IPS-20b (cell line): Measurements from ENCODE around the gene FAM98A.

Experiments used
- H3K27ac ChIP-seq: one replicate; pipeline ENCODE4 v1.5.1; 2013; ENCODE audit warnings: low read length
- H3K27me3 ChIP-seq: 2 replicates; pipeline ENCODE4 v1.6.1; 2013; ENCODE audit warnings: mild to moderate bottlenecking, low read length, inconsistent platforms; ENCODE audit not compliant: insufficient read depth
- H3K36me3 ChIP-seq: 2 replicates; pipeline ENCODE4 v1.6.1; 2013; ENCODE audit warnings: low read depth, mild to moderate bottlenecking, inconsistent platforms, low read length, moderate library complexity; ENCODE audit not compliant: insufficient read depth
- H3K4me1 ChIP-seq: 2 replicates; pipeline ENCODE4 v1.6.1; 2013; ENCODE audit warnings: mild to moderate bottlenecking, control low read depth, inconsistent platforms, low read length, moderate library complexity; ENCODE audit not compliant: insufficient read depth
- H3K4me3 ChIP-seq: 2 replicates; pipeline ENCODE4 v1.5.1; 2013; ENCODE audit warnings: mild to moderate bottlenecking, low read length, inconsistent platforms
- H3K9ac ChIP-seq: 2 replicates; pipeline ENCODE4 v1.6.1; 2013; ENCODE audit warnings: low read depth, mild to moderate bottlenecking, inconsistent platforms, low read length, moderate library complexity
- H3K9me3 ChIP-seq: 2 replicates; pipeline ENCODE4 v1.6.1; 2013; ENCODE audit warnings: mild to moderate bottlenecking, low read depth, low read length, inconsistent platforms; ENCODE audit not compliant: insufficient read depth

The FAM98A gene

DNA sequence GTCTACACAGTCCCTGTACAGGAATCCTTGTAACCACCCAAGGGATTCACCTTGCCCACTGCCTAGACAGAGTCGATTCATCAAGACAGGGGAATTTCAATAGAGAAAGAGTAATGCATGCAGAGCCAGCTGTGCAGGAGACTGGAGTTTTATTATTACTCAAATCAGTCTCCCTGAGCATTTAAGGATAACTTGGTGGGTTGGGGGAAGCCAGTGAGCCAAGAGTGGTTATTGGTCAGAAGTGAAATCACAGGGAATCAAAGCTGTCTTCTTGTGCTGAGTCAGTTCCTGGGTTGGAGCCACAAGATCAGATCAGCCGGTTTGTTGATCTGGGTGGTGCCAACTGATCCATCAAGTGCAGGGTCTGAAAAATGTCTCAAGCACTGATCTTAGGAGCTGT is 17.8 kb upstream of the FAM98A start:
- peaks cover 45% of the 10 kb centered on the region for H3K9me3 ChIP-seq
- H3K9ac ChIP-seq, result no peak overlapping the region
- H3K27me3 ChIP-seq, result no peaks in the 10 kb centered on the region
- H3K36me3 ChIP-seq, result peaks cover 52% of the 10 kb centered on the region
- no peak overlapping the region for H3K27ac ChIP-seq
- H3K4me1 ChIP-seq, result peaks cover 20% of the 10 kb centered on the region; the same call in 1 of the 2 replicates
- H3K4me3 ChIP-seq, result no peak overlapping the region

DNA sequence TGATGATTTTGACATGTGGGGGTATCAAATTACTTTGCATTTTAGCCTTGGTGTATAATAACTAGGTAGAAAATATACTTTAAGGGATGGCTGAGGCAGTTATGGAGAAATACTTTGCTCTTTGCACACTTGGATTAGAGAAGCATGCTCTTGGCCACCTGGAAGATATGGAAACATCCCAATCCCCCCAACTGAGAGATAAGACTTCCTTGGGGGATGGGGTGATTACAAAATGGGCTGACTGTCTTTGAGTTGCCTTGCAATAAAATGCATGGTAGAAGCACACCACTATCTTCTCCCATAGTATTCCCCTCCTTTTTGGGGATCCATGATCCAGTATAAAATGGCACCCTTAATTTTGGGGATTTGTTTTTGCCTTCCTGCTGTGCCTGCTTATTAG is 15.1 kb upstream of the FAM98A start:
- no peaks in the 10 kb centered on the region for H3K27me3 ChIP-seq
- no peak overlapping the region for H3K9ac ChIP-seq
- peak overlapping the region; percentile 37 for H3K4me3 ChIP-seq
- H3K27ac ChIP-seq, result peak overlapping the region; percentile 4
- H3K36me3 ChIP-seq, result peaks cover 54% of the 10 kb centered on the region
- peaks cover 23% of the 10 kb centered on the region; the same call in 1 of the 2 replicates for H3K4me1 ChIP-seq
- H3K9me3 ChIP-seq, result peaks cover 51% of the 10 kb centered on the region

DNA sequence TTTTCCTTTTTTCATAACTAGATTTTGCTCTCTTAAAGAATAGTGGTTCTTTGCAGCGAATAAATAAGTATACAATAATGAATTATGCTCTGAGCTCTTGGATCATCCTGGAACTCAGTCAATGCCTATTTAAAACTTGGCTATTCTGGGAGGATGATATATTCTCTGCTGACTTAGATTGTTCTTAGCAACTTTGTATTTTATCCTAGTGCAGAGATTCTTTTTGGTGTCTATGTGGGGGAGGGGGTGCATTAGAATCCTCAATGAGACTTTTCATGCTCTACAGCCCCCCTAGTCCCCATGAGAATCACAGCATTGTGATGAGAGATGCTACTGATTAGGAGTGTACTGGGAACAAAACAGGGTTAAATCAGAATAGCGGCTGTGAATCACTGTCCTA is 8.8 kb upstream of the FAM98A start:
- Histone ChIP-seq H3K4me1 (peaks cover 47% of the 10 kb centered on the region; the same call in 1 of the 2 replicates), H3K9me3 (peaks cover 13% of the 10 kb centered on the region), H3K27me3 (no peaks in the 10 kb centered on the region), H3K4me3 (peak overlapping the region; percentile 64), H3K9ac (peak overlapping the region; percentile 56; the same call in 1 of the 2 replicates), H3K36me3 (peaks cover 16% of the 10 kb centered on the region; the same call in 1 of the 2 replicates), H3K27ac (peak overlapping the region; percentile 90)

DNA sequence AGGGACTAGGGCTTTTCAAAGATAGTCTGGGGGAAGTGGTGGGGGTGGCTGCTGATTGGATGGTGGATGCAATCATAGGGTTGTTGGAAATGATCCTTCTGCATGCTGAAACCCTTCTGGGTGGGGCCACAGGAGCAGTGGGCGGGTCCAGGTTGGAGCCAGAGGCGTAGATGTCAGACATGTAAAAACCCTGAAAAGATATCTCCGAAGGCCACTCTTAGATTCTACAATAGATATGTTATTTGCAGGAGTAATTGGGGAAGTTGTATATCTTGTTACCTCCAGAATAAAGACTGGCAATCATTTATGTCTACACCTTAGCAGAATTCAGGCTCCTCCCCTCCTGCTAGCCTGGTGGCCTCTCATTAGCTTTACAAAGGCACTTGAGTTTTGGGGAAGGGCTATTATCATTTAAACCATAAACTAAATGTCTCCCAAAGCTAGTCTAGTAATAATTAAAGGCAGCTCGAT is 8.2 kb upstream of the FAM98A start:
- peak overlapping the region; percentile 56; the same call in 1 of the 2 replicates for H3K9ac ChIP-seq
- H3K27ac ChIP-seq, result peak overlapping the region; percentile 90
- H3K27me3 ChIP-seq, result no peaks in the 10 kb centered on the region
- peaks cover 13% of the 10 kb centered on the region for H3K9me3 ChIP-seq
- peak overlapping the region; percentile 64 for H3K4me3 ChIP-seq
- peaks cover 46% of the 10 kb centered on the region; the same call in 1 of the 2 replicates for H3K4me1 ChIP-seq
- H3K36me3 ChIP-seq, result peaks cover 15% of the 10 kb centered on the region; the same call in 1 of the 2 replicates

DNA sequence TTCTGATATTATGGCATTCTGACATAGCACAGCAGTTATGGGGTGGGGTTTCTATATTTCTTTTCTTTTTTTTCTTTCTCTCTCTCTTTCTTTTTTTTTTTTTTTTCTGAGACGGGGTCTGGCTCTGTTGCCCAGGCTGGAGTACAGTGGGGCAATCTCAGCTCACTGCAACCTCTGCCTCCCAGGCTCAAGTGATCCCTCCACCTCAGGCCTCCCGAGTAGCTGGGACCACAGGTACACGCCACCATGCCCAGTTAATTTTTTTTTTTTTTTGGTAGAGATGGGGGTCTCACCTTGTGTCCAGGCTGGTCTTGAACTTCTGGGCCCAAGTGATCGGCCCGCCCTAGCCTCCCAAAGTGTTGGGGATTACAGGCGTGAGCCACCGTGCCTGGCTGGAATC is 7.5 kb upstream of the FAM98A start:
- H3K36me3 ChIP-seq, result peaks cover 9% of the 10 kb centered on the region; the same call in 1 of the 2 replicates
- H3K4me1 ChIP-seq, result peaks cover 50% of the 10 kb centered on the region; the same call in 1 of the 2 replicates
- peak overlapping the region; percentile 53; the same call in 1 of the 2 replicates for H3K9ac ChIP-seq
- H3K9me3 ChIP-seq, result peaks cover 13% of the 10 kb centered on the region
- H3K4me3 ChIP-seq, result no peak overlapping the region; the same call in 1 of the 2 replicates
- H3K27ac ChIP-seq, result peak overlapping the region; percentile 57
- no peaks in the 10 kb centered on the region for H3K27me3 ChIP-seq

DNA sequence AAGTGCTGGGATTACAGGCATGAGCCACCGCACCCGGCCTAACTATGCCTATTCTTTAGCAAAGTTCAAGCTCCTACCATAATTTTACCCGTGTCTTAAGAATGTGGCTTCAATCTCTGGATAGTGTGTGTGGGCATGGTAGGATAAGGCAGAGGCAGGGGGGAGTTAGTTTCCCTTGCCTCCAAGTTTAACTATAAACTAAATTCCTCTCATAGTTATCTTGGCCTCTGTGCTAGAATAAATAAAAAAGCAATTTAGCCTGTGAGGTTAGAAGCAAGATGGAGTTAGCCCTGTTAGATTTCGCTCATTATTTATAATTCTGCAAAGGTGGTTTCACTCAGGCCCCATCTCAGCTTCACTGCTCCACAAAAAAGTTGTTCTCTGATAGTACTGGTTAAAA is 7.0 kb upstream of the FAM98A start:
- Histone ChIP-seq H3K9me3 (peaks cover 11% of the 10 kb centered on the region), H3K4me3 (no peak overlapping the region), H3K27ac (peak overlapping the region; percentile 57), H3K27me3 (no peaks in the 10 kb centered on the region), H3K36me3 (peaks cover 6% of the 10 kb centered on the region; the same call in 1 of the 2 replicates), H3K9ac (peak overlapping the region; percentile 53; the same call in 1 of the 2 replicates), H3K4me1 (peaks cover 50% of the 10 kb centered on the region; the same call in 1 of the 2 replicates)

DNA sequence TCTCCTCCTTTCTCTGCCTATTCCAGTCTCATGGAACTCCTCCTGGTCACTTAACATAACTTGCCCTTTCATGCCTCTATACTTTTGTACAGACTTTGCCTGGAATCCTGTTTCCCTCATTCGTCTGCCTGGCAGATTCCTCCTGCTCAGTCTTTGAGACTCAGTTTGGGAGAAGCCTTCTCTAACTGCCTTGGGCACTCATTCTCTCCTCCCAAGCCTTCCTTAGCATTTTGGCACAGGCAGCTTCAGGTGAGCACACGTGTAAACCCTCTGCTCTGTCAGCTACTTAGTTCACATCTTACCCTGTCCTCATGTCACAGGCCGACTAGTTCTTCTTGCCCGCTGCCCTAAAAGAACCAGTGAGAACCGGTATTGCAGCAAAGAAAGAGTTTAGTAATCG is 6.0 kb upstream of the FAM98A start:
- Histone ChIP-seq H3K4me1 (peaks cover 51% of the 10 kb centered on the region; the same call in 1 of the 2 replicates), H3K27ac (peak overlapping the region; percentile 28)

DNA sequence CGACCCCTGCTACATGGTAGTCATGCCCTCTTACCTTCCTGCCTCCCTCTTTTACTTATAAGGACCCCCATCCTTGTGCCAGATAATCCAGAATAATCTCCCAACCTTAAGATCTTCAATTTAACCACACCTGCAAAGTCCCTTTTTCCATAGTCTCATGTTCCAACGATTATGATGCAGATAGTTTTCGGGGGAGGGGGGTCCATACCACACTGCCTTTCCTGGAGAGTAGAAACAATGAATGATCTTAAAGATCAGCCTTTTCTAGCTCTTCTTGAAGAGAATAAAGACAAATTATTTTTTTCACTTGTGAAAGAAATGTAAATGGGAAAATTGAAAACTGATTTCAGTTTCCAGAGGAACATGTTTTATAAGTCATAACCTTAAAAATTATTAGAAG is 4.3 kb upstream of the FAM98A start:
- Histone ChIP-seq H3K27me3 (no peaks in the 10 kb centered on the region), H3K9ac (peak overlapping the region; percentile 8; the same call in 1 of the 2 replicates), H3K4me3 (peak overlapping the region; percentile 0; the same call in 1 of the 2 replicates), H3K36me3 (no peaks in the 10 kb centered on the region), H3K9me3 (no peaks in the 10 kb centered on the region), H3K27ac (no peak overlapping the region), H3K4me1 (peaks cover 45% of the 10 kb centered on the region)

More for the DNA sequence above, 6.0 kb upstream of the FAM98A start:
- Histone ChIP-seq H3K27me3 (no peaks in the 10 kb centered on the region), H3K9ac (peak overlapping the region; percentile 32; the same call in 1 of the 2 replicates), H3K9me3 (peaks cover under 1% of the 10 kb centered on the region; the same call in 1 of the 2 replicates), H3K4me3 (no peak overlapping the region), H3K36me3 (no peaks in the 10 kb centered on the region)

DNA sequence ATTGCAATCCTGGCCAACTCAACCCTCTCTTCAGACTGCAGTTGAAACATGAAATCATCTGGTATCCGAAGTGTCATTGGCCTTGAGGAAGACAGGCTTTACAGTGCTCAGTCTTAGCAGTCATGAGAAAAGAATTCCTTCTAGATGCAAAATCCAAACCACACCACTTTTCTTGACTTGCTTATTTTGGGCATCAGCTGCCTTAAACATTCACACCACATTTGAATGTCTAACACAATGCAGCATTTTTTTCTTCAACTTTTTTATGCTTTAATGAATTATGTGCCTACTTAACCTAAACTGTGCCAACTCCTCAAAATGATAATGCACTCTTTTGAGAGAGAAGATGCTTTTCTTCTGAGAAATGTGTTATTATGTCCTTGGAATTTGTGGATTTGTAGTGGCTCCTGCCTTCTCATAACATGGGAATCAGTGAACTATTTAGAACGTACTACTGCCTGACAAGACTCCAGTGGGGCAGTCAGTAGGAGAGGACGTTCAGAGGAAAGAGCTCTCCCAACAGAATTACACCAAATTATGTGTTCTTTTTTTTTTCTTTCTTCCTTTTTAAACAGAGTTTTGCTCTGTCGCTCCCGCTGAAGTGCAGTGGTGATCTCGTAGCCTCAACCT is 3.2 kb upstream of the FAM98A start:
- Histone ChIP-seq H3K36me3 (no peaks in the 10 kb centered on the region), H3K9me3 (no peaks in the 10 kb centered on the region), H3K4me3 (no peak overlapping the region), H3K9ac (peak overlapping the region; percentile 10; the same call in 1 of the 2 replicates), H3K4me1 (peaks cover 36% of the 10 kb centered on the region), H3K27me3 (no peaks in the 10 kb centered on the region), H3K27ac (peak overlapping the region; percentile 34)

DNA sequence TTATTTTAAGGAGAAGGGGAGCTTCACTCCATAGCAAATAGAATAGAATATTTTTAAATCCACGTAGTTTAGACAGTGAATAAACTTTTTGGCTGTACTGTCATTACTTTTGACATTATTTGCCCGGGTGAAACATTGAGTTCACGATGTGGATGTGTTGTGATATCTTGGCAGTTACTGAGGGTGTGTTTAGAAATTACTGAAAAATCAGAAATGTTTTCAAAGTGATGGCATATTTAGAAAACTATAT is 769 bp upstream of the FAM98A start:
- H3K4me1 ChIP-seq, result peaks cover 23% of the 10 kb centered on the region
- peak overlapping the region; percentile 77 for H3K4me3 ChIP-seq
- H3K9me3 ChIP-seq, result no peaks in the 10 kb centered on the region
- H3K9ac ChIP-seq, result peak overlapping the region; percentile 78; the same call in 1 of the 2 replicates
- H3K27ac ChIP-seq, result peak overlapping the region; percentile 69
- H3K27me3 ChIP-seq, result no peaks in the 10 kb centered on the region
- peaks cover 7% of the 10 kb centered on the region for H3K36me3 ChIP-seq

DNA sequence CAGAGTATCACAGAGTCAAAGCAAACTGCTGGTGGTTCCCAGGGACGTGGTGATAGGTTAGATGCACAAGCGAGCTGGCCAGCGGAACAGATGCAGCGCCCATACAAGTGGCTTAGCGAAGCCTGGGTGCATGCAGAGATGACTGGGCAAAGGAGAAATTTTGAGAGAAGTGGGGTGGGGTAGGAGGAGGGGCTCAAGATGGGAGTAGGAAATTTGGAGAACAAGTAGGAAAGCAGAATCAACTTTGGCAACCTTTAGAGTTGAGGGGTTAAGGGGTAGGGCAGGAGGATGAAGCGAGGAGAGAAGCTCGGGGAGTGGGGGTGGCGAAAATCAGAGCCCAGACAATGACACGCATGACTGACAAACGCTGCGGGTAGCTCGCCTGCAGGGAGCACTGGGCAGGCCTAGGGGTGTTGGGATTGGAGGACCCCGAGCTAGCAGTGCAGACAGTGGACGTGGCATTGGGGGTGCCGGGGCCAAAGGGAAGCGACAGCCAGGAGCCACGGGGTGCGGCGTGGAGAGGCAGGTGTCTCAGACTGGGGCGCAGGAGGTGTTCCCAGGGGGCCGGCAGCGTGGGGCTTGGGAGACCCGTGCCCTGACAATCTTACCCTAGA is 431 bp downstream of the FAM98A start:
- peak overlapping the region; percentile 77 for H3K4me3 ChIP-seq
- H3K27me3 ChIP-seq, result no peaks in the 10 kb centered on the region
- no peaks in the 10 kb centered on the region for H3K9me3 ChIP-seq
- H3K36me3 ChIP-seq, result peaks cover 17% of the 10 kb centered on the region
- peaks cover 12% of the 10 kb centered on the region for H3K4me1 ChIP-seq
- no peak overlapping the region for H3K27ac ChIP-seq
- peak overlapping the region; percentile 78; the same call in 1 of the 2 replicates for H3K9ac ChIP-seq

DNA sequence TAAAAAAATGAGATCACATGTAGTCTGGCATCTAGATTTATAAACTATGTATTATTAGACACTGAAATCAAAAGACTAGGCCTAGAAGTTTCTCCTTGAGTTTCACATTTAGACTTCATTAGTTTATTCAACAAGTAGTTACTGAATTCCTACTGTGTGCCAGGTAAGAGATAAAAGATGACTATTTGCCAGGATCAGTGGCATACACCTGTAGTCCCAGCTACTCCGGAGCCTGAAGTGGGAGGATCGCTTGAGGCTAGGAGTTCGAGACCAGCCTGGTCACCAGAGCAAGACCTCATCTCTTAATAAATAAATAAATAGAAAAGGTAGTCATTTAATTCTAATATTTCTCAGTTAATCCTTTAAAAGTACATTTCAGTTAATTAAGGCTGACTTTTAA is 2.1 kb downstream of the FAM98A start:
- no peak overlapping the region for H3K9ac ChIP-seq
- H3K4me3 ChIP-seq, result no peak overlapping the region
- no peak overlapping the region for H3K27ac ChIP-seq
- no peaks in the 10 kb centered on the region for H3K9me3 ChIP-seq
- peaks cover 7% of the 10 kb centered on the region for H3K4me1 ChIP-seq
- no peaks in the 10 kb centered on the region for H3K27me3 ChIP-seq
- H3K36me3 ChIP-seq, result peaks cover 33% of the 10 kb centered on the region
